Measurements from ENCODE around the gene ZNF622. TPM values are rescaled to one million over a fixed set of nuclear protein-coding genes. Genes with fewer than 3 reads are reported as not detected.
A peak's percentile ranks its signal among the peaks of the same experiment; 100 is the strongest.
"Not testable (repeated sequence)": the region's sequence is repeated elsewhere in the genome, so short reads cannot be mapped to it uniquely, and the experiment has no call there.

ZNF622 gene
- total RNA-seq, 1 experiment from 2014 or later: 42.6 TPM

GRCh38 chr5:16480821-16481538, 15.4 kb upstream of the ZNF622 start:
- no peak for DNase-seq (ENCODE audit: low spot score)

- DNase-seq (ENCODE audit: low spot score): no peak
These were observed 14.5 kb upstream of the ZNF622 start for GRCh38 chr5:16480144-16480543.

- DNase-seq (ENCODE audit: low spot score): no peak
These were observed 11.9 kb upstream of the ZNF622 start for GRCh38 chr5:16477541-16477940.

DNA sequence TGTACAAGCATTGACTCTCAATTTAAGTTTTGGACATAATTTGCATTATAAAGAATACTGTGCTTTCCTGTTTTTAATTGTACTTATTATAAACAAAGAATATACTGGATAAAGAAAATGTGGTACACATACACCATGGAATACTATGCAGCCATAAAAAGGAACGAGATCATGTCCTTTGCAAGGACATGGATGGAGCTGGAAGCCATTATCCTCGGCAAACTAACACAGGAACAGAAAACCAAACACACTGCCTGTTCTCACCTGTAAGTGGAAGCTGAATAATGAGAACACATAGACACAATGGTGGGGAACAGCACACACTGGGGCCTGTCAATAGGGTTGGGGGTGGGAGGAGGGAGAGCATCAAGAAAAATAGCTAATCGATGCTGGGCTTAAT, 10.8 kb upstream of the ZNF622 start:
- DNase-seq (ENCODE audit: low spot score): not testable (repeated sequence)

- DNase-seq (ENCODE audit: low spot score): no peak
These were observed 5.8 kb upstream of the ZNF622 start for GRCh38 chr5:16471387-16471786.

DNA sequence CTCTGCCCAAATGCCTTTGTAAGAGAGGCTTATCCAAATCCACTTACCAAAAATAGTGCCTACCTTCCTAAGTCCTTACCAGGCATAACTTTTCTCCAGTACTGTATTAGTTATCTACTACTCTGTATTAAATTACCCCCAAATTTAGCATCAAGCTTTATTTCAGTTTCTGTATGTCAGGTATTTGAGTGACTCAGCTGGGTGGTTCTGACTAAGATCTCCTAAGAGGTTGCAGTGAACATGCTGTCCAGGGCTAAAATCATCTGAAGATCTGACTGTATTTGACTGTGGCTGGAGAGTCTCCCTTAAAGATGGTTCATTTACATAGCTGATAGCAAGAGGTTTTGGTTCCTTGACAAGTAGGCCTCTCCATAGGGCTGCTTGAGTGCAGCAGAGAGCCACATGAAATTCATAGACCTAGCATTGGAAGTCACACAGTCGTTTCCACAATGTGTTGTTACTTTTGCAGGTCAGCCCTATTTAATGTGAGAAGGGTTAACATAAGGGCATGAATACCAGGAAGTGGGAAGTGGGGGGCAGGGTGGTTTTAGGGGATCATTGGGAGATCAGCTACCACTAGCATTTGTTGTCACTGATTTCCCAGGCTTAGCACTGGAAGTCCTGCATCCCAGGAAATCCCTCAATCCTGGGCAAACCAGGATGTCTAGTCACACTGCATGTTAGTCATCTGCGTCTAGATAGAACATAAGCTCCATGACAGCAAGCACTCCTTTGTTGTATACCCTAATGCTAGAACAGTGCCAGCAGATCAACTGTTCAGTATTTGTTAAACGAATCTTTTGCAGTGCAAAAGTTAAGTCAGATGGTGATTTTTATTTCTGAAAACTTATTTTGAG, 2.0 kb upstream of the ZNF622 start:
- peak; percentile 29 for DNase-seq (ENCODE audit: low spot score)

GRCh38 chr5:16464664-16465543, 696 bp downstream of the ZNF622 start:
- DNase-seq (ENCODE audit: low spot score): no peak

DNA sequence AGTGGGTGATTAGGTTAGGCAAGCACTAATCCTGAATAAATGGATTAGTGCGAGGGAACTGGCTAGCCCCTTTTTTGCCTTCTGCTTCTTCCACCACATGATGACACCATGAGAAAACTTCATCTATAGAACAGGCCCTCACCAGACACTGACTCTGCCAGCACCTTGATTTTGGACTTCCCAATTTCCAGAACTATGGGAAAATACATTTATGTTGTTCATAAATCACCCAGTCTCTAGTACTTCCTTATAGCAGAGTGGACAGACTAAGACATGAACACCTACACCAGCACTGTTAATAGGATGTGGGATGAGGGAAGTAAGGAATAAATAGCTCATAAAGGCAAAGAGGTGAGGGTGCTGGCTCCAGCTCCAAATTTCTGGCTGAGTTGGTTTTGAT, 1.4 kb downstream of the ZNF622 start:
- no peak for DNase-seq (ENCODE audit: low spot score)

GRCh38 chr5:16461782-16462181, 3.8 kb downstream of the ZNF622 start:
- no peak for DNase-seq (ENCODE audit: low spot score)

DNA sequence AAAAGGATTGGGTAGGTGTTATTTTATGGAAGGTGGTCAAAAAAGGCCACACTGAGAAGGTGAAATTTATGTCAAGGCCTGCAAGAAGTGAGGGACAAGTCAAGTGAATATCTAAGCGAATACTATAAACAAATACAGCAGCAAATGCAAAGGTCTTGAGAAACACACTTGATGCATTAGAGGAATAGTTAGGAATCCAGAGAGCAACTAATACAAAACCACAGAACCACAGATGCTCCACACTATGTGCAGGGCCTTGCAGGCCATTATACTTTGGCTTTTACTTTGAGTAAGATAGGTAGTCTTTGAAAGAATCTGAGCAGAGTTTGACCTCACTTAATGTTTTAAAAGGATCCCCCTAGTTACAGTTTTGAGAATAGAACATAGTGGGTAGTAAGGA, 4.6 kb downstream of the ZNF622 start:
- no peak for DNase-seq (ENCODE audit: low spot score)

DNA sequence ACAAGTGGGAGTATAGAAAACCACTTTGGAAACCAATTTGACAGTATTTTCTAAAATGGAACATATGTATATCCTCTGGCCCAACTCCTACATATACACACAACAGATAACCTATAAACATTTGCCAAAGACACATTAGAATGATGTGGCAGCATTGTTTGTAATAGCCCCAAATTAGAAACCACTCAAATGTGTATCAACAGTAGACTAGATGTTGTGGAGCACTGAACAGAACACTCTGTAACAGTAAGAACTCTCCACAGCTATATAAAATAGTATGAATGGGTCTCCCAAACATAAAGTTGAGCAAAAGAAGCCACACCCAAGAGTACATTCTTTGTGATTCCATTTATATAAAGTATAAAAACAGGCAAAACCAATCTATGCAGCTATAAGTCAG, 6.1 kb downstream of the ZNF622 start:
- DNase-seq (ENCODE audit: low spot score): no peak

DNA sequence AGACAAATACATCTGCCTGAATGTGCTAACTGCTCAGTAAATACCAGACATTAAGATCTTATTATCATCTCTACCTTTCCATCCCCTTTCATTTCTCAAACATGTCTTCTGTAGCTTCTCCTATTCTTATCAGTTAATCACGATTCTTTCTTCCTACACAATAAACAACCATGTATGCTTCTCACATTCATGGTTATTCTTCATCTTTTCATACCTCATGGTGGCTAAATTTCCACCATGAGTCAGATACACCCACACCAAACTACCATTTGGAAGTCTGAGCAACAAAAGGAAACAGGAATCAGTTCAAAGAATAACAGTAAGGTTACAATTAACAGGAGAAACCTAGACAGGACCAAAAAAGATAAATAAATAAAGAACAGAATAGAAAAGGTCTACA, 7.7 kb downstream of the ZNF622 start:
- DNase-seq (ENCODE audit: low spot score): no peak

- no peak for DNase-seq (ENCODE audit: low spot score)
These were observed 8.1 kb downstream of the ZNF622 start for GRCh38 chr5:16457451-16457850.

GRCh38 chr5:16456103-16456832, 9.3 kb downstream of the ZNF622 start:
- DNase-seq (ENCODE audit: low spot score): peak; percentile 85

GRCh38 chr5:16455668-16456067, 9.9 kb downstream of the ZNF622 start:
- no peak for DNase-seq (ENCODE audit: low spot score)

- no peak for DNase-seq (ENCODE audit: low spot score)
These were observed 10.9 kb downstream of the ZNF622 start for GRCh38 chr5:16454686-16455085.

- DNase-seq (ENCODE audit: low spot score): no peak
These were observed 12.0 kb downstream of the ZNF622 start for GRCh38 chr5:16453609-16454008.

DNA sequence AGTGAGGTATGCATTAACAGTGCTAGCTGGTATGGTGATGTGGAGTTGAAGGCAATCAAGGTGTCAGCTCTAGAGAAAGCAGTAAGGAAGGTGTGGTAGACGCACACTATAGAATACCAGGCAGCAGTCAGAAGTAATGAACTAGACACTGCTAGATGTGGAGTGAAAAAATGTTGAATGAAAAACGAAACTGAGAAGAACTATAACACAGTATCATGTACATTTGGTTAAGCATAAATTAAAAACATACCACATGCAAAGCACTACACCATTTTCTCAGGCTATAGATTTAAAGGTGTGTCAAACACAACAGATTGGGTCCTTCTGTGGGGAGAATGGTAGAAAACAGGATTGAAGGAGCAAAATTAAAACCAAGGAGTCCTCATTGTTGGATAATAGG, 15.4 kb downstream of the ZNF622 start:
- DNase-seq (ENCODE audit: low spot score): no peak

DNA sequence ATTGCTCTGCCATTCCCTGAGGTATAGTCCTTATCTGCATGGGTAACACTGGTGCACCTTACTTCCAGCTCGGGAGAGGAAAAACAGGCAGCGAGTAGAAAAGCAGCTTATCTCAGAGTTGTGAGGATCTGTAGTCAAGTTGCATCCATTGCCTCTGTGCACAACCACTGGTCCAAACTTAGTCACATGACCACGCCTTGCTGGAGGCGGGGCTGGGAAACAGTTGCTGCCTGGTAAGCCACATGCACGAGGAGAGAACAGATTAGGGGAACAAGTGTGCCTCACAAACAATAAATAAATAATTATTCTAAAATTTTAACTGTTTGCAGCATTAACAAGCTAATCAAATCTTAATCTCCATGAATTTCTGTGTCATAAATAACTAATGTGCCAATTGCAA, 18.6 kb downstream of the ZNF622 start:
- no peak for DNase-seq (ENCODE audit: low spot score)

- peak; percentile 47 for DNase-seq (ENCODE audit: low spot score)
These were observed 27.6 kb downstream of the ZNF622 start for GRCh38 chr5:16437977-16438376.

GRCh38 chr5:16436065-16436682, 29.4 kb downstream of the ZNF622 start:
- not testable (repeated sequence) for DNase-seq (ENCODE audit: low spot score)

All from HT-29 (cell line).